Measurements from ENCODE around the gene RTEL1.

- TF ChIP-seq CTCF (IDR thresholded peaks at IDR 0.05; ENCODE audit: borderline replicate concordance, extremely low read depth, low read length, poor library complexity, severe bottlenecking), result no peak
- TF ChIP-seq EZH2 (IDR thresholded peaks at IDR 0.05; ENCODE audit: borderline replicate concordance, low read depth, low read length, severe bottlenecking), result no peak
These were observed 2.9 kb upstream of the RTEL1 start for GRCh38 chr20:63655249-63655648.

Measured in DND-41 (cell line).